TTC549 (cell line): Measurements from ENCODE around the gene CCDC34.

Source experiments
- FAIRE-seq: peaks from 2 replicates; lab custom pipeline; 2012; peaks lifted over from hg19 to GRCh38; lab: Jason Lieb, UNC

CCDC34 gene

GRCh38 chr11:27362749-27363575 is at the start of gene CCDC34:
Gene CCDC34, minus strand, starts transcription at chr11:27363215. Its CDS starts 21 bp downstream, at chr11:27363194.
- no peak for FAIRE-seq

GRCh38 chr11:27412192-27412691 is 49.2 kb upstream of the CCDC34 start:
- no peak for FAIRE-seq

GRCh38 chr11:27411328-27411727 is 48.3 kb upstream of the CCDC34 start:
- no peak for FAIRE-seq

GRCh38 chr11:27410272-27410671 is 47.3 kb upstream of the CCDC34 start:
- no peak for FAIRE-seq

GRCh38 chr11:27409742-27410141 is 46.7 kb upstream of the CCDC34 start:
- no peak for FAIRE-seq

GRCh38 chr11:27409049-27409448 is 46.0 kb upstream of the CCDC34 start:
- FAIRE-seq, result no peak

GRCh38 chr11:27408246-27408800 is 45.3 kb upstream of the CCDC34 start:
- FAIRE-seq, result no peak

GRCh38 chr11:27406498-27407354 is 43.7 kb upstream of the CCDC34 start:
- no peak for FAIRE-seq

- FAIRE-seq, result no peak
Observed at GRCh38 chr11:27405134-27405533, 42.1 kb upstream of the CCDC34 start.

- FAIRE-seq, result no peak
Observed at GRCh38 chr11:27404427-27404826, 41.4 kb upstream of the CCDC34 start.

- FAIRE-seq, result no peak
Observed at GRCh38 chr11:27403195-27403594, 40.2 kb upstream of the CCDC34 start.

GRCh38 chr11:27402450-27402849 is 39.4 kb upstream of the CCDC34 start:
- FAIRE-seq, result no peak

- no peak for FAIRE-seq
Observed at GRCh38 chr11:27401833-27402316, 38.9 kb upstream of the CCDC34 start.

- FAIRE-seq, result no peak
Observed at GRCh38 chr11:27401280-27401832, 38.3 kb upstream of the CCDC34 start.

- no peak for FAIRE-seq
Observed at GRCh38 chr11:27398400-27398770, 35.4 kb upstream of the CCDC34 start.

GRCh38 chr11:27397624-27398399 is 34.8 kb upstream of the CCDC34 start:
- FAIRE-seq, result no peak

GRCh38 chr11:27396259-27396839 is 33.3 kb upstream of the CCDC34 start:
- FAIRE-seq, result no peak

- no peak for FAIRE-seq
Observed at GRCh38 chr11:27395556-27396258, 32.7 kb upstream of the CCDC34 start.

- FAIRE-seq, result no peak
Observed at GRCh38 chr11:27394781-27395228, 31.8 kb upstream of the CCDC34 start.
